Heart right ventricle (tissue), 16 donors: ENCODE results near the gene LCE1B. TPM values are rescaled to one million over a fixed set of nuclear protein-coding genes. Genes with fewer than 3 reads are reported as not detected.

Experiments used
- ATAC-seq, 8 donors: fragments of 200-7000 bp; cut with Tn5 transposase; one replicate each; pipeline ENCODE4 v1.9.1; 2020; ENCODE audit warnings: mild to moderate bottlenecking in 8 of 8, moderate library complexity in 8 of 8, moderate number of reproducible peaks in 1 of 8
- DNase-seq, 2 donors: peaks; one replicate each; pipeline ENCODE4 v3.0.0-alpha.2; 2020
- H3K27ac ChIP-seq, 10 donors: fragments of 200-600 bp; sonication (generic) in 2 of 10; one replicate each; pipeline versions ENCODE4 v1.5.0 to v1.8.0; 2020 to 2022; ENCODE audit warnings: mild to moderate bottlenecking in 3 of 10
- H3K27me3 ChIP-seq, 7 donors: fragments of 200-600 bp; one replicate each; pipeline ENCODE4 v1.8.0; 2021 to 2022; ENCODE audit warnings: mild to moderate bottlenecking in 2 of 7
- H3K36me3 ChIP-seq, 9 donors: fragments of 200-600 bp; sonication (generic) in 1 of 9; one replicate each; pipeline versions ENCODE4 v1.5.0 to v1.8.0; 2020 to 2022; ENCODE audit warnings: mild to moderate bottlenecking in 2 of 9
- H3K4me1 ChIP-seq, 9 donors: fragments of 200-600 bp; sonication (generic) in 1 of 9; one replicate each; pipeline versions ENCODE4 v1.5.0 to v1.8.0; 2020 to 2022; ENCODE audit warnings: mild to moderate bottlenecking in 4 of 9
- H3K4me3 ChIP-seq, 10 donors: fragments of 200-600 bp; sonication (generic) in 2 of 10; one replicate each; pipeline versions ENCODE4 v1.5.0 to v1.8.0; 2020 to 2022; ENCODE audit warnings: mild to moderate bottlenecking in 7 of 10, moderate library complexity in 2 of 10
- H3K9me3 ChIP-seq, 11 donors: fragments of 200-600 bp in 10 of 11; sonication (generic) in 2 of 11; one replicate each; pipeline versions ENCODE4 v1.5.0 to v1.8.0; 2013 to 2022; ENCODE audit warnings: mild to moderate bottlenecking in 2 of 11, control low read depth in 1 of 11, moderate library complexity in 1 of 11
- WGBS, 2 donors: extraction: QIAGEN DNeasy Blood & Tissue Kit; methylation state at CpG; one replicate each; pipeline ENCODE4 v1.1.7; 2013; ENCODE audit warnings: inconsistent platforms in 1 of 2; 5-methylcytosine and 5-hydroxymethylcytosine counted together
- intact Hi-C, 10 donors: fragments of 100-400 bp; cut with DNase I; formaldehyde crosslinking; loops; one replicate each; pipeline versions ENCODE4 v1.11.1 to v1.14.2; 2022
- polyA plus RNA-seq, 2 donors: library from polyadenylated mRNA; stranded (reverse); fragments of 200-250 nt; gene quantifications; one replicate each; pipeline ENCODE4 v1.2.3, GENCODE V29; 2013
- total RNA-seq, 10 donors: library from RNA; stranded (reverse); fragmentation: NEBNext Ultra II Directional in 3 of 10; extraction: Animal tissue kit (Norgen Biotek cat#: 25700) in 3 of 10; gene quantifications; one replicate each; pipeline versions ENCODE4 v1.2.1 to v1.2.4, GENCODE V29; 2021 to 2023
- TF ChIP-seq, protein P1 (sequence below), 9 donors: fragments of 200-600 bp; sonication (generic) in 2 of 9; IDR thresholded peaks; one replicate each; pipeline versions ENCODE4 v1.5.0 to v1.8.0; 2021 to 2022; ENCODE audit warnings: antibody characterized with exemption in 9 of 9, mild to moderate bottlenecking in 5 of 9, moderate library complexity in 1 of 9
- donor health status: Arrhythmogenic right ventricular cardiomyopathy.
- donor health status: ischemic (EF 13 %, LVEDD 7.1; RV severe dilation, severe dysfunction).
- donor health status: healthy with polysubstance abuse.
- donor health status: DM: no; HTN: yes; CAD: no.
- donor health status: DM: no; HTN: no; CAD: no.
- donor health status: ischemic (EF 25% LVEDD 6.9; RV normal size, moderate dysfunction).
- donor health status: ischemic (EF 25% LVEDD 5.7; RV mildly dilated, moderate dysfunction).
- donor health status: healthy.
- donor health status: DM: yes; HTN: yes; CAD: no.
- donor health status: Ischemic cardiomyopathy.
- donor health status: ischemic (EF 35%, LVEDD 5.7; RV mildly dilated, moderate dysfunction).
- donor health status: nonischemic (EF 11% LVEDD 7.7; RV severe dilation, severe dysfunction).
- donor health status: DM: yes; HTN: yes; CAD: no.
- donor health status: PGD.
- donor health status: ischemic (EF 29% LVEDD 5.4; RV normal size, mild dysfunction).
- donor health status: nonischemic (EF 23%, LVEDD 6.1; RV moderate dilation, normal function).

Gene LCE1B
- total and polyA plus RNA-seq, 12 donors, result not detected

GRCh38 chr1:152858062-152858461 is 46.3 kb downstream of the LCE1B start:
- 26 to 43% methylated on average over 1 of the region's 1 CpG for WGBS, 2 donors
- no peak overlapping the region for H3K27ac ChIP-seq
- H3K36me3 ChIP-seq, result no peaks in the 10 kb centered on the region
- intact Hi-C loops, result no loop called here
- peaks cover 0 to 7% (median 0%) of the 10 kb centered on the region in 7 donors for H3K27me3 ChIP-seq
- no peak for ATAC-seq
- no peak overlapping the region for H3K4me3 ChIP-seq
- DNase-seq, result no peak
- no peaks in the 10 kb centered on the region for H3K9me3 ChIP-seq
- H3K4me1 ChIP-seq, result no peaks in the 10 kb centered on the region
- TF ChIP-seq, protein P1, sequence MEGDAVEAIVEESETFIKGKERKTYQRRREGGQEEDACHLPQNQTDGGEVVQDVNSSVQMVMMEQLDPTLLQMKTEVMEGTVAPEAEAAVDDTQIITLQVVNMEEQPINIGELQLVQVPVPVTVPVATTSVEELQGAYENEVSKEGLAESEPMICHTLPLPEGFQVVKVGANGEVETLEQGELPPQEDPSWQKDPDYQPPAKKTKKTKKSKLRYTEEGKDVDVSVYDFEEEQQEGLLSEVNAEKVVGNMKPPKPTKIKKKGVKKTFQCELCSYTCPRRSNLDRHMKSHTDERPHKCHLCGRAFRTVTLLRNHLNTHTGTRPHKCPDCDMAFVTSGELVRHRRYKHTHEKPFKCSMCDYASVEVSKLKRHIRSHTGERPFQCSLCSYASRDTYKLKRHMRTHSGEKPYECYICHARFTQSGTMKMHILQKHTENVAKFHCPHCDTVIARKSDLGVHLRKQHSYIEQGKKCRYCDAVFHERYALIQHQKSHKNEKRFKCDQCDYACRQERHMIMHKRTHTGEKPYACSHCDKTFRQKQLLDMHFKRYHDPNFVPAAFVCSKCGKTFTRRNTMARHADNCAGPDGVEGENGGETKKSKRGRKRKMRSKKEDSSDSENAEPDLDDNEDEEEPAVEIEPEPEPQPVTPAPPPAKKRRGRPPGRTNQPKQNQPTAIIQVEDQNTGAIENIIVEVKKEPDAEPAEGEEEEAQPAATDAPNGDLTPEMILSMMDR (IDR thresholded peaks at IDR 0.05), result no peak

DNA sequence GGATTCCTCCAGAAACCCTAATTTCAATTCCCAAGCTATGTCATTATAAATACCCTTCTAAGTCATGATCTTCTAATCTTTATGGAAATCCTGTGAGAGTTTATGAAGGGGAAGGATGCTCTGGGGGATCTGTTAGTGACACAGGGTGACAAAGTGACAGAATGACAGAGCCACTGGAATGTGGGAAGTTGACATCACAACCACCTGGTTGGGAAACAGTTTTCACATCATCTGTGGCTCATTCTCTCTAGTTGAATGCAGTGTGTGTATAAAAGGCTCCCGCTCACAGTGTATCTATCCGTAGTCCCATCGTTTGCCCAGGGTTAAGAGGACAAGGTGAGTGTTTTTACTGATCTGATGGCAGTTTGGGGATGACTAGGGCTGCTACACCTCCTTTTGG is 47.9 kb downstream of the LCE1B start, which contains the start of gene LCE7A:
Gene LCE7A (plus strand): TSS at position 301 of the 400 bp plus-strand sequence. CDS start 702 bp downstream, outside the sequence.
- Histone ChIP-seq H3K4me1 (no peaks in the 10 kb centered on the region), H3K27ac (no peak within 1 kb of the TSS), H3K36me3 (no peaks in the 10 kb centered on the region), H3K4me3 (no peak within 1 kb of the TSS), H3K9me3 (no peaks in the 10 kb centered on the region), H3K27me3 (peaks cover 0 to 7% (median 0%) of the 10 kb centered on the region in 7 donors)
- intact Hi-C loops, result loop anchor here in 1 of 10 donors (10.0 kb wide), 1 partner anchor 365 kb away; no protein-coding TSS in a partner anchor
- DNase-seq (no peak), ATAC-seq (no peak)
- 79 to 88% methylated on average over 3 of the region's 3 CpGs for WGBS, 2 donors
- TF ChIP-seq, protein P1 (IDR thresholded peaks at IDR 0.05), result no peak

- ATAC-seq (no peak), DNase-seq (no peak)
- Histone ChIP-seq H3K9me3 (no peaks in the 10 kb centered on the region), H3K36me3 (no peaks in the 10 kb centered on the region), H3K4me1 (no peaks in the 10 kb centered on the region), H3K4me3 (no peak overlapping the region), H3K27me3 (peaks cover 0 to 9% (median 0%) of the 10 kb centered on the region in 7 donors), H3K27ac (no peak overlapping the region)
- 69 to 76% methylated on average over 3 of the region's 3 CpGs for WGBS, 2 donors
- TF ChIP-seq, protein P1 (IDR thresholded peaks at IDR 0.05), result no peak
- intact Hi-C loops, result loop anchor here in 1 of 10 donors (10.0 kb wide), 1 partner anchor 365 kb away; no protein-coding TSS in a partner anchor
Observed at GRCh38 chr1:152860129-152860528, 48.4 kb downstream of the LCE1B start.

DNA sequence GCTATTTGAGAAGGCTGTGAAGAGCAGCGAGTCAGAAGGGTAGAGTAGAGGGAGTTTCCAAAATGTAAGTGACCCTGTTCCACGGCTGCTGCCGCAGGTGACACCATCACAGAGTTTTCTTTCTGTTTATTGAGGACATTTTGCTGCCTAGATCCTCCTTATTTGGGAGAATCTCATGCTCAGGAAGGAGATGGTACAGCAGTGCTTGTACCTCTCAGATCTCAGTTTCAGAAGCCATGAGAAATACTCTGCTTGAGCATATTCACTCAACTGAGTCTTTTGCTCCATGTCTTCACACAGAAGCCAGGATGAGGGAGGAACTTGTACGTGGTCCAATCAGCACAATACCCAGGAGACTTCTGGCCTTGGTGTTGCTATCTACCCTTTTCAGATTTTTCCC is 49.6 kb downstream of the LCE1B start:
- DNase-seq (no peak), ATAC-seq (no peak)
- Histone ChIP-seq H3K4me1 (no peaks in the 10 kb centered on the region), H3K27ac (no peak overlapping the region), H3K36me3 (no peaks in the 10 kb centered on the region), H3K27me3 (peaks cover 0 to 19% (median 0%) of the 10 kb centered on the region in 7 donors), H3K9me3 (no peaks in the 10 kb centered on the region), H3K4me3 (no peak overlapping the region)
- intact Hi-C loops, result loop anchor here in 1 of 10 donors (10.0 kb wide), 1 partner anchor 363 kb away; no protein-coding TSS in a partner anchor
- TF ChIP-seq, protein P1 (IDR thresholded peaks at IDR 0.05), result no peak
- 68 to 69% methylated on average over 4 of the region's 4 CpGs for WGBS, 2 donors

Other genes starting within 250 kb of the LCE1B start
- not detected for gene LCE3E, start 245.2 kb upstream of the LCE1B start, total RNA-seq
- gene LCE3E, start 245.2 kb upstream of the LCE1B start, polyA plus RNA-seq, result not detected
- gene LCE3D, start 231.5 kb upstream of the LCE1B start, total RNA-seq, result not detected
- gene LCE3D, start 231.5 kb upstream of the LCE1B start, polyA plus RNA-seq, result not detected
- not detected for gene LCE3C, start 211.7 kb upstream of the LCE1B start, total RNA-seq
- gene LCE3C, start 211.7 kb upstream of the LCE1B start, polyA plus RNA-seq, result not detected
- not detected for gene LCE3B, start 198.2 kb upstream of the LCE1B start, total RNA-seq
- not detected for gene LCE3B, start 198.2 kb upstream of the LCE1B start, polyA plus RNA-seq
- gene LCE3A, start 188.9 kb upstream of the LCE1B start, total RNA-seq, result not detected
- not detected for gene LCE3A, start 188.9 kb upstream of the LCE1B start, polyA plus RNA-seq
- gene LCE2D, start 148.6 kb upstream of the LCE1B start, total RNA-seq, result not detected
- gene LCE2D, start 148.6 kb upstream of the LCE1B start, polyA plus RNA-seq, result not detected
- not detected for gene LCE2C, start 136.7 kb upstream of the LCE1B start, total RNA-seq
- gene LCE2C, start 136.7 kb upstream of the LCE1B start, polyA plus RNA-seq, result not detected
- not detected for gene LCE2B, start 125.8 kb upstream of the LCE1B start, total RNA-seq
- gene LCE2B, start 125.8 kb upstream of the LCE1B start, polyA plus RNA-seq, result not detected
- not detected for gene LCE2A, start 113.6 kb upstream of the LCE1B start, total RNA-seq
- not detected for gene LCE2A, start 113.6 kb upstream of the LCE1B start, polyA plus RNA-seq
- not detected for gene LCE4A, start 103.8 kb upstream of the LCE1B start, total RNA-seq
- not detected for gene LCE4A, start 103.8 kb upstream of the LCE1B start, polyA plus RNA-seq
- gene KPRP, start 53.9 kb upstream of the LCE1B start, total RNA-seq, result not detected
- not detected for gene KPRP, start 53.9 kb upstream of the LCE1B start, polyA plus RNA-seq
- not detected for gene LCE1F, start 36.8 kb upstream of the LCE1B start, total RNA-seq
- not detected for gene LCE1F, start 36.8 kb upstream of the LCE1B start, polyA plus RNA-seq
- gene LCE1E, start 25.7 kb upstream of the LCE1B start, total RNA-seq, result not detected
- not detected for gene LCE1E, start 25.7 kb upstream of the LCE1B start, polyA plus RNA-seq
- gene LCE1D, start 15.2 kb upstream of the LCE1B start, total RNA-seq, result not detected
- gene LCE1D, start 15.2 kb upstream of the LCE1B start, polyA plus RNA-seq, result not detected
- not detected for gene LCE1C, start 5.3 kb upstream of the LCE1B start, total RNA-seq
- gene LCE1C, start 5.3 kb upstream of the LCE1B start, polyA plus RNA-seq, result not detected
- not detected for gene LCE1A, start 15.5 kb downstream of the LCE1B start, total RNA-seq
- gene LCE1A, start 15.5 kb downstream of the LCE1B start, polyA plus RNA-seq, result not detected
- not detected for gene LCE6A, start 30.9 kb downstream of the LCE1B start, total RNA-seq
- gene LCE6A, start 30.9 kb downstream of the LCE1B start, polyA plus RNA-seq, result not detected
- not detected for gene LCE7A, start 48.0 kb downstream of the LCE1B start, total RNA-seq
- gene LCE7A, start 48.0 kb downstream of the LCE1B start, polyA plus RNA-seq, result not detected
- gene SMCP, start 66.4 kb downstream of the LCE1B start, total RNA-seq, result not detected
- not detected for gene SMCP, start 66.4 kb downstream of the LCE1B start, polyA plus RNA-seq
- gene IVL, start 96.6 kb downstream of the LCE1B start, total RNA-seq, result not detected
- under 1 TPM in 1 of 2 donors, not detected in 1; 0.06 TPM for gene IVL, start 96.6 kb downstream of the LCE1B start, polyA plus RNA-seq
- gene SPRR5, start 135.2 kb downstream of the LCE1B start, total RNA-seq, result not detected
- gene SPRR5, start 135.2 kb downstream of the LCE1B start, polyA plus RNA-seq, result not detected
- not detected for gene SPRR4, start 158.7 kb downstream of the LCE1B start, total RNA-seq
- not detected for gene SPRR4, start 158.7 kb downstream of the LCE1B start, polyA plus RNA-seq
- not detected for gene SPRR1A, start 172.1 kb downstream of the LCE1B start, total RNA-seq
- gene SPRR1A, start 172.1 kb downstream of the LCE1B start, polyA plus RNA-seq, result not detected
- not detected for gene SPRR3, start 189.8 kb downstream of the LCE1B start, total RNA-seq
- gene SPRR3, start 189.8 kb downstream of the LCE1B start, polyA plus RNA-seq, result 1 to 10 TPM in 1 of 2 donors, not detected in 1; 2.6 TPM
- not detected for gene SPRR1B, start 219.2 kb downstream of the LCE1B start, total RNA-seq
- gene SPRR1B, start 219.2 kb downstream of the LCE1B start, polyA plus RNA-seq, result under 1 TPM in 1 of 2 donors, not detected in 1; 0.30 TPM
- gene SPRR2D, start 229.1 kb downstream of the LCE1B start, total RNA-seq, result not detected
- gene SPRR2D, start 229.1 kb downstream of the LCE1B start, polyA plus RNA-seq, result under 1 TPM in 1 of 2 donors, not detected in 1; 0.14 TPM
- gene SPRR2A, start 245.5 kb downstream of the LCE1B start, total RNA-seq, result not detected
- gene SPRR2A, start 245.5 kb downstream of the LCE1B start, polyA plus RNA-seq, result under 1 TPM in 1 of 2 donors, not detected in 1; 0.35 TPM